ENCODE measurements around the gene DLK1.

- TF ChIP-seq POLR2AphosphoS5 (IDR thresholded peaks at IDR 0.05) (no peak), CTCF (IDR thresholded peaks at IDR 0.05) (no peak)
Measured at GRCh38 chr14:100774164-100774537, 47.5 kb downstream of the DLK1 start.
